RWPE2 (cell line): ENCODE measurements around the gene RD3L.
A peak's percentile ranks its signal among the peaks of the same experiment; 100 is the strongest.

ENCODE experiments used
- ATAC-seq: fragments of 200-7000 bp; cut with Tn5 transposase; 3 replicates; pipeline ENCODE4 v1.9.1; 2021; ENCODE audit warnings: low read depth
- DNase-seq: peaks from one replicate; pipeline ENCODE4 v3.0.0-alpha.2; 2020; ENCODE audit warnings: low spot score
- H3K27ac ChIP-seq: fragments of 450-650 bp; 2 replicates; pipeline ENCODE4 v1.5.1; 2017; ENCODE audit warnings: mild to moderate bottlenecking; ENCODE audit not compliant: poor library complexity, severe bottlenecking
- H3K27me3 ChIP-seq: fragments of 250-450 bp; sonication (Bioruptor Pico); 2 replicates; pipeline ENCODE4 v1.5.1; 2021; ENCODE audit warnings: mild to moderate bottlenecking, moderate library complexity; ENCODE audit not compliant: insufficient read depth, poor library complexity, severe bottlenecking
- H3K36me3 ChIP-seq: fragments of 250-450 bp; sonication (Bioruptor Pico); 2 replicates; pipeline ENCODE4 v1.5.1; 2020; ENCODE audit warnings: low read depth, mild to moderate bottlenecking, moderate library complexity
- H3K4me1 ChIP-seq: fragments of 250-450 bp; sonication (Bioruptor Pico); 2 replicates; pipeline ENCODE4 v1.5.1; 2021; ENCODE audit warnings: mild to moderate bottlenecking, moderate library complexity; ENCODE audit not compliant: insufficient read depth, poor library complexity, severe bottlenecking
- H3K4me3 ChIP-seq: fragments of 250-450 bp; sonication (Bioruptor Pico); 2 replicates; pipeline ENCODE4 v1.5.1; 2021; ENCODE audit warnings: mild to moderate bottlenecking, moderate library complexity; ENCODE audit not compliant: severe bottlenecking
- H3K9me3 ChIP-seq: fragments of 250-450 bp; sonication (Bioruptor Pico); 2 replicates; pipeline ENCODE4 v1.5.1; 2021; ENCODE audit warnings: mild to moderate bottlenecking, moderate library complexity; ENCODE audit not compliant: severe bottlenecking
- TF ChIP-seq, protein P1 (sequence below): fragments of 450-650 bp; IDR thresholded peaks from one replicate; pipeline ENCODE4 v1.5.1; 2017; ENCODE audit warnings: mild to moderate bottlenecking, moderate library complexity; ENCODE audit not compliant: poor library complexity, severe bottlenecking

RD3L gene

DNA sequence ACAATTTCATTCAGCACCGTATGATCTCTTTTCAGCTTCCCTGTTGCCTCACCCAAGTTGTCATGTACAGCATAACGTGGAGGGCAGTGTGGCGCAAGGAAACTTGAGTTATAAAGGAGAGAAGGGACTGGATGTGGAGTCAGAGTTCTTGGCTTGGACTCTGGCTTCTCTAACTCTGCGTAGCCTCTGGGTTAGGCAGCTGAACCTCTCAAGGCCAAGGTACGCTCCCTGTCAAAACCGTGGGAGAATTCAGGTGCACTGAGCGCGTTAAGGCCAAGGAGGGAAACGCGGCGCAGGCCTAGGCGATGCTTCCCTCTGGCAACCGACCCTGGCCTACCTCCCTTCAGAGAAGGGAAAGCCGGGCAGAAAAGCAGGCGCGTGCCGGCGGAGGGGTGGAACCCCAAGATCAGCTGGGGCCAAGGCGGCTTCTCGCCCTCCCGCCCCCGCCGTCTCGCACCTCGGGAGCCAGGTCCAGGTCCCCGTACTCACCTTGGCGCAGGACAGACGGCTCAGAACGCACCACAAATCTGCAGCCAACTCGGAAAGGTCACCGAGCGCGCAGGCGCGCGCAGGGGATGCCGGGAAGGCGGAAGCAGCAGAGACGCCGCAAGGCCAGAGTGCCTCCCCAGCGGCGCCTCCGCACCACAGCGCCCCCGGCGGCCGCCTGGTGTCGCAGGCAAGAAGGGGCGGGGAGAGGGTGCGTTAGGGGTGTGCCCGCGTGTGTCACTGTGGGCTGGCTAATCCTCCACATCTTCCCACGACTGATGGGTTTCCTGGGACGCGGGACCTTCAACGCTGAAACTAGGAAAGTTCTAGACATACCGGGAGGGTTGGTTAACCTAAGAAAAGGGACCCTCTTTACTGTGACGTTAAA lies 21.1 kb downstream of the RD3L start:
- ATAC-seq = peak; percentile 98
- H3K27ac ChIP-seq = peak overlapping the region; percentile 47
- TF ChIP-seq, protein P1, sequence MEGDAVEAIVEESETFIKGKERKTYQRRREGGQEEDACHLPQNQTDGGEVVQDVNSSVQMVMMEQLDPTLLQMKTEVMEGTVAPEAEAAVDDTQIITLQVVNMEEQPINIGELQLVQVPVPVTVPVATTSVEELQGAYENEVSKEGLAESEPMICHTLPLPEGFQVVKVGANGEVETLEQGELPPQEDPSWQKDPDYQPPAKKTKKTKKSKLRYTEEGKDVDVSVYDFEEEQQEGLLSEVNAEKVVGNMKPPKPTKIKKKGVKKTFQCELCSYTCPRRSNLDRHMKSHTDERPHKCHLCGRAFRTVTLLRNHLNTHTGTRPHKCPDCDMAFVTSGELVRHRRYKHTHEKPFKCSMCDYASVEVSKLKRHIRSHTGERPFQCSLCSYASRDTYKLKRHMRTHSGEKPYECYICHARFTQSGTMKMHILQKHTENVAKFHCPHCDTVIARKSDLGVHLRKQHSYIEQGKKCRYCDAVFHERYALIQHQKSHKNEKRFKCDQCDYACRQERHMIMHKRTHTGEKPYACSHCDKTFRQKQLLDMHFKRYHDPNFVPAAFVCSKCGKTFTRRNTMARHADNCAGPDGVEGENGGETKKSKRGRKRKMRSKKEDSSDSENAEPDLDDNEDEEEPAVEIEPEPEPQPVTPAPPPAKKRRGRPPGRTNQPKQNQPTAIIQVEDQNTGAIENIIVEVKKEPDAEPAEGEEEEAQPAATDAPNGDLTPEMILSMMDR = peak; percentile 100

DNA sequence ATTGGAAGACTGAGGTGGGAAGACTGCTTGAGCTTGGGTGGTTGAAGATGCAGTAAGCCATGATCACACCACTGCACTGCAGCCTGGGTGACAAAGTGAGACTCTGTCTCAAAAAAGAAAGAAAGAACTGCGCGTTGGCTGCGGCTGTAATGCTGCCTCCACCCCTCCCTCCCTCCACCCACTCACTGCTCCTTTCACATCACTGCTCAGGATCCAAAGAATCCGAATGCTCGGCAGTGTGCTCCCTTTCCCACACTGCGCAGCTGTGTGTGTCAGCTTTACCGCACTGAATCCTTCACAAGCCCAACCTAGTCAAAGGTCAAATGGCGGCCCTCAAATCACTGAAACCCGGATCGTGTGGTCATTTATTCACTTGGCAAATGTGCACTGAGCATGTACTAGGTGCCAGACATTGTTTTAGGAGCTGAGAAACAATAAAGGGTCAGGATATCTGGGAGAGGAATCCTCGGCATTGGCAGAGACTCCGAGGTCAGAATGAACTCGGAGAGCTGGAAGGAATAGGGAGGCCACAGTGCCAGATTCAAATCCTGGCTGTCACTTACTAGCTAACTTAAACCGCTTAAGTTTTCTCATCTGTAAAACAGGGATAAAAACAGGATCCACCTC lies 25.6 kb downstream of the RD3L start:
- Histone ChIP-seq H3K27me3 (no peaks in the 10 kb centered on the region), H3K4me1 (no peaks in the 10 kb centered on the region), H3K27ac (no peak overlapping the region), H3K36me3 (peaks cover 66% of the 10 kb centered on the region), H3K9me3 (no peaks in the 10 kb centered on the region), H3K4me3 (no peak overlapping the region)
- TF ChIP-seq, protein P1 = no peak
- ATAC-seq = no peak
- no peak for DNase-seq

More for the DNA sequence above, 21.1 kb downstream of the RD3L start:
- H3K36me3 ChIP-seq = peaks cover 25% of the 10 kb centered on the region
- peak overlapping the region; percentile 77 for H3K4me3 ChIP-seq
- no peaks in the 10 kb centered on the region for H3K9me3 ChIP-seq
- no peaks in the 10 kb centered on the region for H3K27me3 ChIP-seq
- peak; percentile 94 for DNase-seq
- no peaks in the 10 kb centered on the region for H3K4me1 ChIP-seq

DNA sequence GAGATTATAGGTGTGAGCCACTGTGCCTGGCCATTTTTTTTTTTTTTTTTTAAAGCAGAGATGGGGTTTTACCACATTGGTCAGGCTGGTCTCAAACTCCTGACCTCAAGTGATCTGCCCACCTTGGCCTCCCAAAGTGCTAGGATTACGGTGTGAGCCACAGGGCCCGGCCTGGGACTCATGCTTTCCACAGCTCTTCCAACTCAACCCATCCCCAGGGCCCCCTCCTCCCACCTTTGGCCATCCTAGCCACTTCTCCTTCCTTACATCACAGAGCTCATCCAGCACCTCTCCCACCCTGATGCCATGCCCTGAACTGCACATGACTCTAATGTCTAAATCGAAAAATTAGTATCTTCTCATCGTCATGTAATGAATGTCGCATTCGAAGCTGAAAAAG lies 26.7 kb downstream of the RD3L start:
- Histone ChIP-seq H3K9me3 (no peaks in the 10 kb centered on the region), H3K4me3 (no peak overlapping the region), H3K27me3 (no peaks in the 10 kb centered on the region), H3K4me1 (no peaks in the 10 kb centered on the region), H3K36me3 (peaks cover 69% of the 10 kb centered on the region), H3K27ac (no peak overlapping the region)
- ATAC-seq = no peak
- TF ChIP-seq, protein P1 = no peak
- DNase-seq = no peak

DNA sequence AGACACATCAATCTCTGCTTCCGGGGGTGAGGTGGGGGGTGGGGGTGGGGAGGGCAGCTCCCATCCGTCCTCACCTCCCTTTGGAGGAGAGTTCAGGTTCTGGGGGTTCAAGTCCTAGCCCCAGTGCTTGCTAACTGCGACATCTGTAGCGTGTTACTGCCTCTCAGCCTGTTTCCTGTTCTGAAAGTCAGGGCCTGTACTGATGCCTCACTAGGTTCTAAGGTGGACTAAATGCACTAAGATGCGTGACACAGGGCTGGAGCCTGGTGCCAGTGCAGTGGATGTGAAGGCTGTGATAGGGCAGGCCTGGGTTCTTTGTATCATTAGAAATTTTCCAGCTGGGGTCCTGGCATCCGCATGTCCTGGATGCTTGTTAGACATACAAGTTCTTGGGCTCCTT lies 31.3 kb downstream of the RD3L start:
- no peak overlapping the region for H3K27ac ChIP-seq
- no peaks in the 10 kb centered on the region for H3K4me1 ChIP-seq
- ATAC-seq (no peak), DNase-seq (no peak)
- peaks cover 42% of the 10 kb centered on the region for H3K36me3 ChIP-seq
- TF ChIP-seq, protein P1 = no peak
- no peak overlapping the region for H3K4me3 ChIP-seq
- no peaks in the 10 kb centered on the region for H3K9me3 ChIP-seq
- H3K27me3 ChIP-seq = no peaks in the 10 kb centered on the region
